HG03439 (cell line): Measurements from ENCODE around the gene ATAD5.
A peak's percentile ranks its signal among the peaks of the same experiment; 100 is the strongest.

Source experiments
- ATAC-seq: cut with Tn5 transposase; IDR thresholded peaks from one replicate; pipeline ENCODE4 v1.9.1; 2021; ENCODE audit warnings: mild to moderate bottlenecking, moderate library complexity; ENCODE audit not compliant: unreplicated experiment

Gene ATAD5

GRCh38 chr17:30823421-30823820 lies 8.3 kb upstream of the ATAD5 start:
- no peak for ATAC-seq

GRCh38 chr17:30824002-30824355 lies 7.8 kb upstream of the ATAD5 start:
- ATAC-seq, result no peak

- peak; percentile 86 for ATAC-seq
These were observed 7.2 kb upstream of the ATAD5 start, which contains the start of gene CRLF3 for GRCh38 chr17:30824356-30825145. Gene CRLF3 (minus strand): TSS chr17:30824692. CDS start chr17:30824651, 41 bp downstream.

GRCh38 chr17:30827082-30827481 lies 4.7 kb upstream of the ATAD5 start:
- no peak for ATAC-seq

GRCh38 chr17:30829022-30829421 lies 2.7 kb upstream of the ATAD5 start:
- no peak for ATAC-seq

GRCh38 chr17:30831257-30831656 lies 509 bp upstream of the ATAD5 start:
- ATAC-seq, result no peak

- no peak for ATAC-seq
These were observed 815 bp downstream of the ATAD5 start for GRCh38 chr17:30832438-30833124.

GRCh38 chr17:30838202-30838807 lies 6.5 kb downstream of the ATAD5 start:
- no peak for ATAC-seq

- ATAC-seq, result no peak
These were observed 9.0 kb downstream of the ATAD5 start for GRCh38 chr17:30840771-30841170.

- no peak for ATAC-seq
These were observed 16.3 kb downstream of the ATAD5 start for GRCh38 chr17:30848021-30848420.

- ATAC-seq, result no peak
These were observed 22.4 kb downstream of the ATAD5 start for GRCh38 chr17:30854146-30854545.

GRCh38 chr17:30858556-30859250 lies 26.9 kb downstream of the ATAD5 start:
- no peak for ATAC-seq

- no peak for ATAC-seq
These were observed 32.9 kb downstream of the ATAD5 start for GRCh38 chr17:30864636-30865035.

- no peak for ATAC-seq
These were observed 37.2 kb downstream of the ATAD5 start for GRCh38 chr17:30869005-30869404.

- no peak for ATAC-seq
These were observed 54.4 kb downstream of the ATAD5 start for GRCh38 chr17:30886187-30886586.

- no peak for ATAC-seq
These were observed 62.5 kb downstream of the ATAD5 start for GRCh38 chr17:30894236-30894635.

- ATAC-seq, result no peak
These were observed 65.5 kb downstream of the ATAD5 start for GRCh38 chr17:30897311-30897710.

- peak; percentile 11 for ATAC-seq
These were observed 74.0 kb downstream of the ATAD5 start for GRCh38 chr17:30905742-30906100.

GRCh38 chr17:30906101-30906911 lies 74.5 kb downstream of the ATAD5 start, which contains the start of gene TEFM:
Gene TEFM (minus strand): TSS chr17:30906238. CDS start chr17:30906198, 40 bp downstream.
- peak; percentile 92 for ATAC-seq

- no peak for ATAC-seq
These were observed 77.1 kb downstream of the ATAD5 start for GRCh38 chr17:30908717-30909420.
